HepG2 (cell line): ENCODE results near the gene ZNRF3. TPM values are rescaled to one million over a fixed set of nuclear protein-coding genes. Genes with fewer than 3 reads are reported as not detected.

Experiments used
- ATAC-seq: fragments of 200-7000 bp; cut with Tn5 transposase; 3 replicates; pipeline ENCODE4 v1.9.1; 2020; ENCODE audit warnings: mild to moderate bottlenecking, moderate library complexity
- BruUV-seq: library from RNA; stranded (reverse); fragments of 400-500 nt; replicated peaks from 2 replicates; lab custom pipeline; 2021; lab: Mats Ljungman, UMichigan
- CTCF ChIA-PET: fragments of 300-600 bp; formaldehyde crosslinking; extraction: SDS; loops from one replicate; lab custom pipeline; 2021; ENCODE audit warnings: low total read pairs, inconsistent platforms, low intra/inter-chr PET ratio; lab: Yijun Ruan, JAX
- POLR2A ChIA-PET: fragments of 350-600 bp; sonication (Branson Sonifier 250); formaldehyde crosslinking; loops from one replicate; lab custom pipeline; 2020; ENCODE audit warnings: antibody characterized with exemption, inconsistent platforms; lab: Yijun Ruan, JAX
- DNase-seq: peaks from one replicate; pipeline ENCODE4 v3.0.0-alpha.2; 2015; ENCODE audit warnings: low spot score
- FAIRE-seq: peaks from 3 replicates; lab custom pipeline; 2011; peaks lifted over from hg19 to GRCh38; lab: Jason Lieb, UNC
- H2AFZ ChIP-seq: one replicate; pipeline ENCODE4 v1.6.1; 2011; ENCODE audit warnings: low read length, inconsistent platforms
- H3K27ac ChIP-seq: fragments of 300-600 bp; 3 replicates; pipeline ENCODE4 v1.8.0; 2011; ENCODE audit warnings: mixed run types, mild to moderate bottlenecking, mixed read lengths, low read length, inconsistent platforms; ENCODE audit not compliant: insufficient read depth; ENCODE audit errors: extremely low read length
- H3K27me3 ChIP-seq, 2 experiments: fragments of 200-600 bp in 1 of 2; 2 replicates in 1 of 2; 3 replicates in 1 of 2; pipeline versions ENCODE4 v1.6.0 to v1.8.0; 2011; ENCODE audit warnings: low read length in 2 of 2, mild to moderate bottlenecking in 2 of 2, moderate library complexity in 2 of 2, inconsistent platforms in 1 of 2; ENCODE audit not compliant: insufficient read depth in 2 of 2, control insufficient read depth in 1 of 2
- H3K36me3 ChIP-seq, 2 experiments: fragments of 200-600 bp in 1 of 2; replicated peaks in 1 of 2; 2 replicates in 1 of 2; 3 replicates in 1 of 2; pipeline versions ENCODE4 v1.5.1 to v1.8.0; 2011; ENCODE audit warnings: low read length in 2 of 2, inconsistent platforms in 1 of 2; ENCODE audit not compliant: insufficient read depth in 2 of 2, control insufficient read depth in 1 of 2
- H3K4me1 ChIP-seq: 2 replicates; pipeline ENCODE4 v1.5.1; 2012; ENCODE audit warnings: low read length, inconsistent platforms; ENCODE audit not compliant: insufficient read depth
- H3K4me2 ChIP-seq: 2 replicates; pipeline ENCODE4 v1.6.0; 2011; ENCODE audit warnings: low read depth, low read length, inconsistent platforms
- H3K4me3 ChIP-seq, 3 experiments: fragments of 200-600 bp in 1 of 3; sonication (generic), shearing (Covaris generic) in 1 of 3; replicated peaks in 1 of 3; 2 replicates each; pipeline ENCODE4 v1.5.1; 2011 to 2016; ENCODE audit warnings: low read length in 3 of 3, inconsistent platforms in 2 of 3, low read depth in 2 of 3, mild to moderate bottlenecking in 2 of 3, control low read depth in 1 of 3, mixed read lengths in 1 of 3; ENCODE audit not compliant: insufficient read depth in 1 of 3
- H3K79me2 ChIP-seq: one replicate; pipeline ENCODE4 v1.6.1; 2011; ENCODE audit warnings: low read length, inconsistent platforms; ENCODE audit not compliant: insufficient read depth
- H3K9ac ChIP-seq: 2 replicates; pipeline ENCODE4 v1.6.0; 2011; ENCODE audit warnings: mild to moderate bottlenecking, low read depth, low read length, inconsistent platforms; ENCODE audit not compliant: insufficient read depth
- H3K9me3 ChIP-seq: 2 replicates; pipeline ENCODE4 v1.5.1; 2012; ENCODE audit warnings: mild to moderate bottlenecking, low read length
- H4K20me1 ChIP-seq: 2 replicates; pipeline ENCODE4 v1.6.0; 2011; ENCODE audit warnings: inconsistent platforms, mild to moderate bottlenecking, low read length, moderate library complexity; ENCODE audit not compliant: insufficient read depth
- ARNTL ChIP-seq: sonication (generic); formaldehyde crosslinking; IDR thresholded peaks from 2 replicates; pipeline ENCODE4 v1.4.0; 2020; ENCODE audit warnings: mild to moderate bottlenecking, missing genetic modification reagents
- DR1 ChIP-seq: sonication (generic); formaldehyde crosslinking; IDR thresholded peaks from 2 replicates; pipeline ENCODE4 v1.8.0; 2021; ENCODE audit warnings: mild to moderate bottlenecking, missing genetic modification reagents, inconsistent platforms
- HNF4A ChIP-seq: sonication (generic); formaldehyde crosslinking; IDR thresholded peaks from 2 replicates; pipeline ENCODE4 v1.4.0; 2020; ENCODE audit warnings: missing genetic modification reagents
- HNF4G ChIP-seq, 2 experiments: sonication (generic) in 1 of 2; formaldehyde crosslinking in 1 of 2; IDR thresholded peaks; 2 replicates each; pipeline versions ENCODE4 v1.4.0 to v1.6.1; 2011 to 2020; ENCODE audit warnings: borderline replicate concordance in 2 of 2, low read depth in 2 of 2, mild to moderate bottlenecking in 2 of 2, low read length in 1 of 2, missing genetic modification reagents in 1 of 2, moderate library complexity in 1 of 2
- KLF9 ChIP-seq: IDR thresholded peaks from 2 replicates; pipeline ENCODE4 v1.6.1; 2016; ENCODE audit warnings: low read depth
- MYNN ChIP-seq: sonication (generic); formaldehyde crosslinking; IDR thresholded peaks from 2 replicates; pipeline ENCODE4 v1.4.0; 2020; ENCODE audit warnings: mild to moderate bottlenecking, low read depth, missing genetic modification reagents
- POGZ ChIP-seq: sonication (generic); formaldehyde crosslinking; IDR thresholded peaks from 2 replicates; pipeline ENCODE4 v1.4.0; 2020; ENCODE audit warnings: mild to moderate bottlenecking, missing genetic modification reagents
- RARA ChIP-seq: IDR thresholded peaks from 2 replicates; pipeline ENCODE4 v1.6.1; 2016; ENCODE audit warnings: missing genetic modification reagents, missing compliant biosample characterization
- SALL1 ChIP-seq: sonication (generic); formaldehyde crosslinking; IDR thresholded peaks from 2 replicates; pipeline ENCODE4 v1.8.0; 2022; ENCODE audit warnings: mild to moderate bottlenecking, missing genetic modification reagents
- TOPORS ChIP-seq: sonication (generic); formaldehyde crosslinking; IDR thresholded peaks from 2 replicates; pipeline ENCODE4 v1.8.0; 2023; ENCODE audit warnings: mild to moderate bottlenecking, missing genetic modification reagents
- ZBTB33 ChIP-seq: sonication (generic); formaldehyde crosslinking; IDR thresholded peaks from 2 replicates; pipeline ENCODE4 v1.4.0; 2020; ENCODE audit warnings: missing genetic modification reagents
- ZBTB38 ChIP-seq: sonication (generic); formaldehyde crosslinking; IDR thresholded peaks from 2 replicates; pipeline ENCODE4 v1.5.1; 2020; ENCODE audit warnings: mild to moderate bottlenecking, missing genetic modification reagents
- ZFP36L2 ChIP-seq: sonication (generic); formaldehyde crosslinking; IDR thresholded peaks from 2 replicates; pipeline ENCODE4 v1.4.0; 2020; ENCODE audit warnings: missing genetic modification reagents
- ZNF672 ChIP-seq: sonication (generic); formaldehyde crosslinking; IDR thresholded peaks from 2 replicates; pipeline ENCODE4 v1.8.1; 2022; ENCODE audit warnings: missing genetic modification reagents
- WGBS: methylation state at CpG from one replicate; pipeline ENCODE4 v1.1.6; 2017; ENCODE audit warnings: low lambda C conversion rate; 5-methylcytosine and 5-hydroxymethylcytosine counted together
- in situ Hi-C: cut with HindIII; loops from 2 replicates; pipeline ENCODE4 v1.10.0; 2017; ENCODE audit warnings: low pct_unique_long_range_greater_than_20kb; ENCODE audit not compliant: extremely low pct_ligation_motif_present
- intact Hi-C: fragments of 100-400 bp; cut with micrococcal nuclease; formaldehyde crosslinking; loops from one replicate; pipeline ENCODE4 v1.10.0; 2022; ENCODE audit not compliant: unreplicated experiment
- polyA plus RNA-seq, 8 experiments: library from polyadenylated mRNA; depleted of rRNA in 3 of 8; stranded (reverse) in 7 of 8; unstranded in 1 of 8; fragments of >200 nt; fragmentation: Illumina TruSeq in 4 of 8; extraction: Trizol in 4 of 8; gene quantifications; 2 replicates each; pipeline versions ENCODE4 v1.2.1 to v1.2.3, GENCODE V29; 2011 to 2016; ENCODE audit warnings: low read depth in 4 of 8, missing spikeins in 1 of 8, mixed read lengths in 1 of 8; ENCODE audit not compliant: insufficient read depth in 1 of 8
- total RNA-seq, 5 experiments: library from RNA; depleted of rRNA; stranded (reverse); fragments of >200 nt; fragmentation: Illumina TruSeq; extraction: Trizol; gene quantifications; 2 replicates each; pipeline ENCODE4 v1.2.3, GENCODE V29; 2016; ENCODE audit warnings: low read depth in 1 of 5
- TF ChIP-seq, protein P1 (sequence below): sonication (generic); formaldehyde crosslinking; conservative IDR thresholded peaks from 2 replicates; pipeline ENCODE4 v1.4.0; 2020; ENCODE audit warnings: mild to moderate bottlenecking, missing genetic modification reagents, moderate library complexity
- TF ChIP-seq, protein P2 (sequence below): sonication (generic); formaldehyde crosslinking; IDR thresholded peaks from 2 replicates; pipeline ENCODE4 v1.4.0; 2020; ENCODE audit warnings: missing genetic modification reagents, borderline replicate concordance

The ZNRF3 gene
- total and polyA plus RNA-seq, 2 of the 13 experiments (the other 11 are each of a cell fraction or from before 2014, with no cell fraction given) = 20.3 to 36.7 TPM

DNA sequence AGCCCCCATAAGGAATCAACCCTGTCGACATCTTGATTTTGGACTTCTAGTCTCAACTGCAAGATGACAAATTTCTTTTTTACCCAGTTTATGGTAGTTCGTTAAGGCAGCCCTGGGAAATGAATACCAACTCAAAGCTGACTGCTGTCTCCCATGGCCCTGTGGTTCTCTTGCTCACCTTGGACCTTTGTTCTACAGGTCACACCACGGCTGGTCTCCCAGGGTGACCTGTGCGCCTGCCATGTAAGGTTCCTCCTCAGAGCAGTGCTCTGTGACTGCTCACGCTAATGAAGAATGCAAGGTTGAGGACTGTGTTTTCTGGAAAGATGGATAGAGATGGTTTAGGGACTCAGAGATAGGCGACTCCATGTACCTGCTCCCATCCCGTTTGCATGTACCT, 68.2 kb downstream of the ZNRF3 start:
- Histone ChIP-seq H3K4me1 (peaks cover 93% of the 10 kb centered on the region), H3K27ac (peak overlapping the region; percentile 64), H4K20me1 (peaks cover 20% of the 10 kb centered on the region), H3K27me3 (no peaks in the 10 kb centered on the region), H3K9me3 (peaks cover 7% of the 10 kb centered on the region; the same call in 1 of the 2 replicates), H3K4me2 (peak overlapping the region; percentile 11; the same call in 1 of the 2 replicates), H3K36me3 (peaks cover 0 to 17% of the 10 kb centered on the region in 2 experiments), H3K9ac (no peak overlapping the region), H2AFZ (no peak overlapping the region), H3K4me3 (no peak overlapping the region), H3K79me2 (peaks cover 99% of the 10 kb centered on the region)
- ChIA-PET POLR2A (interaction anchor here (1.2 kb wide), 1 partner anchor 96 kb away, joined by 4 read pairs; no protein-coding TSS in a partner anchor), CTCF (interaction anchor here (1.2 kb wide), 1 partner anchor 95 kb away, joined by 3 read pairs; no protein-coding TSS in a partner anchor)
- in situ Hi-C loops = no loop called here
- ATAC-seq = peak; percentile 47
- no peak for DNase-seq
- BruUV-seq = no TSS peak
- intact Hi-C loops = loop anchor here (5.0 kb wide), 1 partner anchor 94 kb away; no protein-coding TSS in a partner anchor
- FAIRE-seq = no peak
- WGBS = 85% methylated on average over 7 of the region's 7 CpGs
- peak; percentile 65 for TF ChIP-seq HNF4A (CRISPR knock-in tag)
- TF ChIP-seq, protein P1, sequence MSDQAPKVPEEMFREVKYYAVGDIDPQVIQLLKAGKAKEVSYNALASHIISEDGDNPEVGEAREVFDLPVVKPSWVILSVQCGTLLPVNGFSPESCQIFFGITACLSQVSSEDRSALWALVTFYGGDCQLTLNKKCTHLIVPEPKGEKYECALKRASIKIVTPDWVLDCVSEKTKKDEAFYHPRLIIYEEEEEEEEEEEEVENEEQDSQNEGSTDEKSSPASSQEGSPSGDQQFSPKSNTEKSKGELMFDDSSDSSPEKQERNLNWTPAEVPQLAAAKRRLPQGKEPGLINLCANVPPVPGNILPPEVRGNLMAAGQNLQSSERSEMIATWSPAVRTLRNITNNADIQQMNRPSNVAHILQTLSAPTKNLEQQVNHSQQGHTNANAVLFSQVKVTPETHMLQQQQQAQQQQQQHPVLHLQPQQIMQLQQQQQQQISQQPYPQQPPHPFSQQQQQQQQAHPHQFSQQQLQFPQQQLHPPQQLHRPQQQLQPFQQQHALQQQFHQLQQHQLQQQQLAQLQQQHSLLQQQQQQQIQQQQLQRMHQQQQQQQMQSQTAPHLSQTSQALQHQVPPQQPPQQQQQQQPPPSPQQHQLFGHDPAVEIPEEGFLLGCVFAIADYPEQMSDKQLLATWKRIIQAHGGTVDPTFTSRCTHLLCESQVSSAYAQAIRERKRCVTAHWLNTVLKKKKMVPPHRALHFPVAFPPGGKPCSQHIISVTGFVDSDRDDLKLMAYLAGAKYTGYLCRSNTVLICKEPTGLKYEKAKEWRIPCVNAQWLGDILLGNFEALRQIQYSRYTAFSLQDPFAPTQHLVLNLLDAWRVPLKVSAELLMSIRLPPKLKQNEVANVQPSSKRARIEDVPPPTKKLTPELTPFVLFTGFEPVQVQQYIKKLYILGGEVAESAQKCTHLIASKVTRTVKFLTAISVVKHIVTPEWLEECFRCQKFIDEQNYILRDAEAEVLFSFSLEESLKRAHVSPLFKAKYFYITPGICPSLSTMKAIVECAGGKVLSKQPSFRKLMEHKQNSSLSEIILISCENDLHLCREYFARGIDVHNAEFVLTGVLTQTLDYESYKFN (CRISPR knock-in tag) = 0 out of 2 replicates have a peak, but pooled peaks have one; percentile 24
- TF ChIP-seq ARNTL = 0 out of 2 replicates have a peak, but pooled peaks have one; percentile 22
- no peak for TF ChIP-seq ZNF672
- TF ChIP-seq, protein P2, sequence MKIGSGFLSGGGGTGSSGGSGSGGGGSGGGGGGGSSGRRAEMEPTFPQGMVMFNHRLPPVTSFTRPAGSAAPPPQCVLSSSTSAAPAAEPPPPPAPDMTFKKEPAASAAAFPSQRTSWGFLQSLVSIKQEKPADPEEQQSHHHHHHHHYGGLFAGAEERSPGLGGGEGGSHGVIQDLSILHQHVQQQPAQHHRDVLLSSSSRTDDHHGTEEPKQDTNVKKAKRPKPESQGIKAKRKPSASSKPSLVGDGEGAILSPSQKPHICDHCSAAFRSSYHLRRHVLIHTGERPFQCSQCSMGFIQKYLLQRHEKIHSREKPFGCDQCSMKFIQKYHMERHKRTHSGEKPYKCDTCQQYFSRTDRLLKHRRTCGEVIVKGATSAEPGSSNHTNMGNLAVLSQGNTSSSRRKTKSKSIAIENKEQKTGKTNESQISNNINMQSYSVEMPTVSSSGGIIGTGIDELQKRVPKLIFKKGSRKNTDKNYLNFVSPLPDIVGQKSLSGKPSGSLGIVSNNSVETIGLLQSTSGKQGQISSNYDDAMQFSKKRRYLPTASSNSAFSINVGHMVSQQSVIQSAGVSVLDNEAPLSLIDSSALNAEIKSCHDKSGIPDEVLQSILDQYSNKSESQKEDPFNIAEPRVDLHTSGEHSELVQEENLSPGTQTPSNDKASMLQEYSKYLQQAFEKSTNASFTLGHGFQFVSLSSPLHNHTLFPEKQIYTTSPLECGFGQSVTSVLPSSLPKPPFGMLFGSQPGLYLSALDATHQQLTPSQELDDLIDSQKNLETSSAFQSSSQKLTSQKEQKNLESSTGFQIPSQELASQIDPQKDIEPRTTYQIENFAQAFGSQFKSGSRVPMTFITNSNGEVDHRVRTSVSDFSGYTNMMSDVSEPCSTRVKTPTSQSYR (CRISPR knock-in tag) = no peak
- peak; percentile 27; the same call in 1 of the 2 replicates for TF ChIP-seq SALL1
- 0 out of 2 replicates have a peak, but pooled peaks have one; percentile 41 for TF ChIP-seq POGZ
- TF ChIP-seq ZBTB33 (CRISPR knock-in tag) = peak; percentile 79
- TF ChIP-seq DR1 (CRISPR knock-in tag) = no peak
- TF ChIP-seq ZBTB38 (CRISPR knock-in tag) = peak; percentile 75
- TF ChIP-seq ZFP36L2 (CRISPR knock-in tag) = no peak
- TF ChIP-seq MYNN (CRISPR knock-in tag) = no peak
- TF ChIP-seq RARA (CRISPR knock-in tag) = peak; percentile 70
- 0 out of 2 replicates have a peak, but pooled peaks have one; percentile 25 for TF ChIP-seq TOPORS
- TF ChIP-seq KLF9 = no peak
- 0 out of 2 replicates have a peak, but pooled peaks have one; percentile 38 for TF ChIP-seq HNF4G (IDR thresholded peaks at IDR 0.05; ENCODE audit: borderline replicate concordance, low read depth, low read length)
- no peak for TF ChIP-seq HNF4G (CRISPR knock-in tag; IDR thresholded peaks at IDR 0.05; ENCODE audit: borderline replicate concordance, low read depth)
